ENCODE measurements around the gene SH3BP2. TPM values are rescaled to one million over a fixed set of nuclear protein-coding genes. Genes with fewer than 3 reads are reported as not detected.

SH3BP2 gene
- total RNA-seq, 1 donor from 2014 or later: 39.1 TPM

DNA sequence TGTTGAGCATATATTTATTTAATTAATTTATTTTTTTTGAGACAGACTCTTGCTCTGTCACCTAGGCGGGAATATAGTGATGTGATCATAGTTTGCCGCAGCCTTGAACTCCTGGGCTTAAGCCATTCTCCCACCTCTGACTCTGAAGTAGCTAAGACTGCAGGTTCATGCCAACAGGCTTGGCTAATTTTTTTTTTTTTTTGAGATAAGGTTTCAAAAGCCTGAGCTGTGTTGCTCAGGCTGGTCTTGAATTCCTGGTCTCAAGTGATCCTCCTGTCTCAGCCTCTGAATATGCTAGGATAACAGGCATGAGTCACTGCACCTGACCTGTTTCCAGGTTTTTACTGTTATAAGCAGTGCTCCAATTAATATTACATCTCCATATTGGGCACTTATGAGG, 55.6 kb downstream of the SH3BP2 start:
- H3K9me3 Mint-ChIP-seq: no peaks in the 10 kb centered on the region
- DNase-seq (ENCODE audit: low read depth, low spot score): no peak
- no peak overlapping the region for H3K27ac Mint-ChIP-seq (ENCODE audit: unreplicated experiment)
- H3K4me1 Mint-ChIP-seq: peaks cover 46% of the 10 kb centered on the region
- H3K27me3 Mint-ChIP-seq (ENCODE audit: low read depth): no peaks in the 10 kb centered on the region
- TF ChIP-seq, protein P1, sequence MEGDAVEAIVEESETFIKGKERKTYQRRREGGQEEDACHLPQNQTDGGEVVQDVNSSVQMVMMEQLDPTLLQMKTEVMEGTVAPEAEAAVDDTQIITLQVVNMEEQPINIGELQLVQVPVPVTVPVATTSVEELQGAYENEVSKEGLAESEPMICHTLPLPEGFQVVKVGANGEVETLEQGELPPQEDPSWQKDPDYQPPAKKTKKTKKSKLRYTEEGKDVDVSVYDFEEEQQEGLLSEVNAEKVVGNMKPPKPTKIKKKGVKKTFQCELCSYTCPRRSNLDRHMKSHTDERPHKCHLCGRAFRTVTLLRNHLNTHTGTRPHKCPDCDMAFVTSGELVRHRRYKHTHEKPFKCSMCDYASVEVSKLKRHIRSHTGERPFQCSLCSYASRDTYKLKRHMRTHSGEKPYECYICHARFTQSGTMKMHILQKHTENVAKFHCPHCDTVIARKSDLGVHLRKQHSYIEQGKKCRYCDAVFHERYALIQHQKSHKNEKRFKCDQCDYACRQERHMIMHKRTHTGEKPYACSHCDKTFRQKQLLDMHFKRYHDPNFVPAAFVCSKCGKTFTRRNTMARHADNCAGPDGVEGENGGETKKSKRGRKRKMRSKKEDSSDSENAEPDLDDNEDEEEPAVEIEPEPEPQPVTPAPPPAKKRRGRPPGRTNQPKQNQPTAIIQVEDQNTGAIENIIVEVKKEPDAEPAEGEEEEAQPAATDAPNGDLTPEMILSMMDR (conservative IDR thresholded peaks at IDR 0.05): no peak
- no peaks in the 10 kb centered on the region for H3K36me3 Mint-ChIP-seq (ENCODE audit: low read depth)
- H3K4me3 Mint-ChIP-seq: no peak overlapping the region

DNA sequence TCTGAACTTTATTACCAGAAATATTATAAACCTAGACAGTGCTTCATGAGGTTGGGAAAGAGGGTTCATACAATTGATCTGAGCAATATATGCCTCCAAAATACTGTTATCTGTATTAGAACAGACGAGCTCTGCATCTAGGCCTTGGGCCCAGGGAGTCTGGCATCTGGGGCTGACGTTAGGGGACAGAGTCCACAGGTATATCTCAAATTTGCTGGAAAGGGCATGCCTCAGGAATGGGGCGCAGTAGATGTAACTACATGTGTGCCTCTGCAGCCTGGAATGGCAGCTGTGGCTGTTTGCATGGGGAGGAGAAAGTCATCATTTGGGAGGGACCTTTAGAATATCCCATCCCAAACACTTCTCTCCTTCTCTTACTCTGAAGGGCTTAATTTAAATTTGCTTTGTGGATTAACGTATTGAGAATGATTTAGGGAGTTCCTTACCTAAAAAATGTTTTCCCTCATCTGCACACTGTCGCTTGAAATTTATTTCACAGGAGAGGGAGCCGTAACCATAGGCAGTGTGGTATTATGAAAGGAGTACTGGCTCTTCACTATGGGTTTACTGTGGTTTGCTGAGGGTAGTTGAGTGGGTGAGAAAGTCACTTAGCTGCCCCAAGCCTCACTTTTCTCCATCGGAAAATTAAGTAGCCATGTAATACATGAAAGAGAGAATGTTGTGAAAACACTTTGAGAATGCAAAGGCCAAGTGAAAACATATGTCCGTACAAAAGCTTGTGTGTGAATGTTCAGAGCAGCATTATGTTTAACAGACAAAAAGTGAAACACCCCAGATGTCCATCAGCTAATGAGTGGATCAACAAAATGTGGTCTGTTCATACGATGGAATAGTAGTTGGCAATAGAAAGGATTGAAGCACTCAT, 56.6 kb downstream of the SH3BP2 start:
- Mint-ChIP-seq H3K4me3 (no peak overlapping the region), H3K36me3 (ENCODE audit: low read depth) (no peaks in the 10 kb centered on the region), H3K27ac (ENCODE audit: unreplicated experiment) (no peak overlapping the region), H3K9me3 (no peaks in the 10 kb centered on the region), H3K27me3 (ENCODE audit: low read depth) (no peaks in the 10 kb centered on the region), H3K4me1 (peaks cover 44% of the 10 kb centered on the region)
- DNase-seq (ENCODE audit: low read depth, low spot score): no peak
- TF ChIP-seq, protein P1 (conservative IDR thresholded peaks at IDR 0.05): no peak

DNA sequence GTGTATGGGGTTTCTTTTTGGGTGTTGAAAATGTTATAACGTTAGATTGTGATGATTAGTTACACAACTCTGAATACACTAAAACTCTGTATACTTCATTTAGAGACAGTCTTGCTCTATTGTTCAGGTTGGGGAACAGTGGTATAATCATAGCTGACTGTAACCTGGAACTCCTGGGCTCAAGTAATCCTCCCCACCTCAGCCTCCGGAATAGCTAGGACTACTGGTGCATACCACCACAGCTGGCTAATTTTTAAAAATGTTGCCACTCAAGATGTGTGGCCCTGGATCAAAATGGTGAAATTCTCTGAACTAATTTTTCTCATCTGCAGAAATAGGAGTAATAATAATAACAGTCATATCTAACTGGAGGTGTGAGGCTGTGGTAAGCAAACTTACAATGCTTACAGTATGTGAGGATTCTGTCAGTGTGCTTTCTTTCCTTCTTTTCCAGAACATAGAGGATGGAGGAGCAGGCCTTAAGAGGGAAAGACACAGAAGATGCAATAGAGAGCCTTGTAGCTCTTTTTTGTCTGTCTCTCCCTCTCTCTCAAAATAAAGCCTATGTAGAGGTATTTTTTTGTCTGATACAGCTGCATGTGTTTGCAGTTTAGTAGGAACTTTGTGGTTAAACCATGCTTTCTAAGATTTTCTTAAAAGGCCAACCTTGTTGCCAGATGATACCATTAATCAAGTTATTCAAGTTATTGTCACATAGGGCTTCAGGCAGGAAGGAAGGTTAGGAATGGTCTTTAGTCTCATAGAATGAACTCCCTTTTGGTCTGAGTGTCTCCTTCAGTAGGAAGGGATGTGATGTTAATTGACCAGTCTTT, 58.3 kb downstream of the SH3BP2 start:
- H3K27me3 Mint-ChIP-seq (ENCODE audit: low read depth): no peaks in the 10 kb centered on the region
- H3K36me3 Mint-ChIP-seq (ENCODE audit: low read depth): peaks cover 2% of the 10 kb centered on the region
- TF ChIP-seq, protein P1 (conservative IDR thresholded peaks at IDR 0.05): no peak
- DNase-seq (ENCODE audit: low read depth, low spot score): no peak
- no peak overlapping the region for H3K27ac Mint-ChIP-seq (ENCODE audit: unreplicated experiment)
- H3K9me3 Mint-ChIP-seq: no peaks in the 10 kb centered on the region
- no peak overlapping the region for H3K4me3 Mint-ChIP-seq
- H3K4me1 Mint-ChIP-seq: peaks cover 28% of the 10 kb centered on the region

DNA sequence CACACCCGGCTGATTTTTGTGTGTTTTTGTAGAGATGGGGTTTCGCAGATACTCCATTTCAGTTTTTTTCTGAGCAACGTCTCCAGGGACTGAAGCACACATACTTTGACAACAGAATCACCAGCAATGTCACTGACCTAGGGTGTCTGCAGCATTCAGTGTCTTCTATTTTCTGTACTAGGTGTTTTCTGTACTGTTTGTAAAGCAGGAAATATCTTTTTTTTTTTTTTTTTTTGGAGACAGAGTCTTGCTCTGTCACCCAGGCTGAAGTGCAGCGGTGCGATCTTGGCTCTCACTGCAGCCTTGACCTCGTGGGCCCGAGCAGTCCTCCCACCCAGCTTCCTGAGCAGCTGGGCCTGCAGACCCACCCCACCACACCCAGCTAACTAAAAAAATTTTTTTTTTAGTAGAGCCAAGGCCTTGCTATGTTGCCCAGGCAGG, 59.6 kb downstream of the SH3BP2 start:
- H3K9me3 Mint-ChIP-seq: no peaks in the 10 kb centered on the region
- H3K27me3 Mint-ChIP-seq (ENCODE audit: low read depth): no peaks in the 10 kb centered on the region
- peaks cover 7% of the 10 kb centered on the region for H3K36me3 Mint-ChIP-seq (ENCODE audit: low read depth)

DNA sequence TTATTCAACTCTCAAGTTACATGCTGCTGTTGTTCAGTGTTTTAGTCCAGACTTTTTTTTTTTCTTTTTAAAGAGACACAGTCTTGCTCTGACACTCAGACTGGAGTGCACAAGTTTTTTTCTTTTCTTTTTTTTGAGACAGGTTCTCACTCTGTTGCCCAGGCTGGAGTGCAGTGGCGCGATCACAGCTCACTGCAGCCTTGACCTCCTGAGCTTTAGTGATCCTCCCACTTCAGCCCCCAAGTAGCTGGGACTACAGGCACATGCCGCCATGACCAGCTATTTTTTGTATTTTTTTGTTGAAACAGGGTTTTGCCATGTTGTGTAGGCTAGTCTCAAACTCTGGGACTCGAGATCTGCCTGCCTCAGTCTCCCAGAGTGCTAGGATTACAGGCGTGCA, 62.7 kb downstream of the SH3BP2 start:
- TF ChIP-seq, protein P1 (conservative IDR thresholded peaks at IDR 0.05): no peak
- H3K4me1 Mint-ChIP-seq: peaks cover 25% of the 10 kb centered on the region
- H3K27ac Mint-ChIP-seq (ENCODE audit: unreplicated experiment): no peak overlapping the region
- H3K27me3 Mint-ChIP-seq (ENCODE audit: low read depth): no peaks in the 10 kb centered on the region
- no peaks in the 10 kb centered on the region for H3K9me3 Mint-ChIP-seq
- peaks cover 8% of the 10 kb centered on the region for H3K36me3 Mint-ChIP-seq (ENCODE audit: low read depth)
- no peak for DNase-seq (ENCODE audit: low read depth, low spot score)
- no peak overlapping the region for H3K4me3 Mint-ChIP-seq

More for the DNA sequence above, 59.6 kb downstream of the SH3BP2 start:
- peaks cover 26% of the 10 kb centered on the region for H3K4me1 Mint-ChIP-seq
- TF ChIP-seq, protein P1 (conservative IDR thresholded peaks at IDR 0.05): no peak
- no peak overlapping the region for H3K27ac Mint-ChIP-seq (ENCODE audit: unreplicated experiment)
- no peak overlapping the region for H3K4me3 Mint-ChIP-seq
- DNase-seq (ENCODE audit: low read depth, low spot score): no peak
